OCI-LY3 (cell line): ENCODE data around the gene ZDHHC21.
A peak's percentile ranks its signal among the peaks of the same experiment; 100 is the strongest.

ENCODE experiments used
- H2AFZ ChIP-seq: fragments of 200-600, 300-600 bp; shearing (Covaris generic); 2 replicates; pipeline ENCODE4 v1.6.0; 2014; ENCODE audit warnings: antibody characterized with exemption, low read depth, low read length
- H3K27ac ChIP-seq: fragments of 200-600, 300-600 bp; sonication (generic); 2 replicates; pipeline ENCODE4 v1.5.1; 2014; ENCODE audit warnings: mild to moderate bottlenecking, low read length, moderate library complexity, mixed read lengths
- H3K27me3 ChIP-seq: fragments of 200-600, 300-600 bp; sonication (generic); 2 replicates; pipeline ENCODE4 v1.6.1; 2014; ENCODE audit warnings: low read depth, low read length, mixed read lengths
- H3K36me3 ChIP-seq: fragments of 200-600, 300-600 bp; sonication (generic); replicated peaks from 2 replicates; pipeline ENCODE3; 2014; ENCODE audit warnings: low read depth, low read length, mixed read lengths
- H3K4me1 ChIP-seq: fragments of 300-600, 200-600 bp; sonication (generic); 2 replicates; pipeline ENCODE4 v1.6.1; 2014; ENCODE audit warnings: low read length, mixed read lengths
- H3K4me2 ChIP-seq: fragments of 200-600, 300-600 bp; sonication (generic); 2 replicates; pipeline ENCODE4 v1.6.1; 2014; ENCODE audit warnings: low read length, mixed read lengths
- H3K4me3 ChIP-seq: fragments of 300-600, 200-600 bp; sonication (generic); 2 replicates; pipeline ENCODE4 v1.5.1; 2014; ENCODE audit warnings: antibody characterized with exemption, mild to moderate bottlenecking, low read length, moderate library complexity
- H3K79me2 ChIP-seq: fragments of 300-600, 200-600 bp; shearing (Covaris generic); 2 replicates; pipeline ENCODE4 v1.6.1; 2014; ENCODE audit warnings: mild to moderate bottlenecking, low read length, mixed read lengths
- H3K9ac ChIP-seq: fragments of 300-600, 200-600 bp; shearing (Covaris generic); 2 replicates; pipeline ENCODE4 v1.6.0; 2014; ENCODE audit warnings: mild to moderate bottlenecking, low read length, moderate library complexity
- H3K9me3 ChIP-seq: fragments of 200-600, 300-600 bp; shearing (Covaris generic); 2 replicates; pipeline ENCODE4 v1.6.1; 2014; ENCODE audit warnings: low read length, mixed read lengths; ENCODE audit not compliant: insufficient read depth
- H4K20me1 ChIP-seq: fragments of 200-600, 300-600 bp; sonication (generic); 2 replicates; pipeline ENCODE4 v1.6.1; 2016; ENCODE audit warnings: low read length, mixed read lengths; ENCODE audit not compliant: insufficient read depth
- EZH2phosphoT487 ChIP-seq: fragments of 200-600 bp; shearing (Covaris generic); IDR thresholded peaks from 2 replicates; pipeline ENCODE4 v1.6.1; 2018; ENCODE audit warnings: antibody characterized with exemption, mixed run types, low read depth
- TF ChIP-seq, protein P1 (sequence below): fragments of 200-600, 300-600 bp; sonication (generic); IDR thresholded peaks from 2 replicates; pipeline ENCODE4 v1.5.1; 2014; ENCODE audit warnings: antibody characterized with exemption, low read length, low read depth

Gene ZDHHC21

DNA sequence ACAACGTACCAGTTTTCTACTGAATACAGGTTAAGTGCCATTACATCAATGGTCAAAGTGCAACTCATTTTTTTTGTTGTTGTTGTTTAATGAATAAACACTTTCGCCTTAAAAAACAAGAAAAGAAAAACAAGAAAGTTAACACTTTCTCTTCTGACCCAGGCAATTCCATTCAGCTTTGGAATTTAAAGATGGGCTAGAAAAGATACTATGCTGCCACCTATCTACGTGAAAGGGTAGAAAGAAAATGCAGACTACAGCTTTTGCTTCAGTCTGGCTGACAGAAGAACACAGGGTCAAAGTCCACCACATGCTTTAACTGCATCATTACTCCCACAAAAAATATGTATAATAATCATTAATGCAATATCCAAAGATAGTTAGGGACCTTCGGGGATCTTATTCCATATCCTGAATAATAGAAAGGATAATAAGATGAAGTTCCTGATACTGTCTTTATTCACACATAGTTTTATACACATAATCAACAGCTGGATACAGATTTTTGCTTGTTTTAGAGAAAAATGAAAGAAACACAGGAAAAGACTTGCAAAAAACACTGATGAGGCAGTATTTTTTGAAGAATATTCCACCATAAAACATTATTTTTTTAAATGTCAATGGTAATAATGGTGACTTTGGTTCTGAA is 40.4 kb downstream of the ZDHHC21 start:
- Histone ChIP-seq H3K4me1 (no peaks in the 10 kb centered on the region), H3K4me3 (no peak overlapping the region), H3K79me2 (no peaks in the 10 kb centered on the region), H4K20me1 (no peaks in the 10 kb centered on the region), H3K27me3 (no peaks in the 10 kb centered on the region), H3K36me3 (peaks cover 43% of the 10 kb centered on the region), H3K9ac (no peak overlapping the region), H2AFZ (no peak overlapping the region), H3K9me3 (peaks cover 15% of the 10 kb centered on the region; the same call in 1 of the 2 replicates), H3K27ac (no peak overlapping the region), H3K4me2 (no peak overlapping the region)
- TF ChIP-seq, protein P1, sequence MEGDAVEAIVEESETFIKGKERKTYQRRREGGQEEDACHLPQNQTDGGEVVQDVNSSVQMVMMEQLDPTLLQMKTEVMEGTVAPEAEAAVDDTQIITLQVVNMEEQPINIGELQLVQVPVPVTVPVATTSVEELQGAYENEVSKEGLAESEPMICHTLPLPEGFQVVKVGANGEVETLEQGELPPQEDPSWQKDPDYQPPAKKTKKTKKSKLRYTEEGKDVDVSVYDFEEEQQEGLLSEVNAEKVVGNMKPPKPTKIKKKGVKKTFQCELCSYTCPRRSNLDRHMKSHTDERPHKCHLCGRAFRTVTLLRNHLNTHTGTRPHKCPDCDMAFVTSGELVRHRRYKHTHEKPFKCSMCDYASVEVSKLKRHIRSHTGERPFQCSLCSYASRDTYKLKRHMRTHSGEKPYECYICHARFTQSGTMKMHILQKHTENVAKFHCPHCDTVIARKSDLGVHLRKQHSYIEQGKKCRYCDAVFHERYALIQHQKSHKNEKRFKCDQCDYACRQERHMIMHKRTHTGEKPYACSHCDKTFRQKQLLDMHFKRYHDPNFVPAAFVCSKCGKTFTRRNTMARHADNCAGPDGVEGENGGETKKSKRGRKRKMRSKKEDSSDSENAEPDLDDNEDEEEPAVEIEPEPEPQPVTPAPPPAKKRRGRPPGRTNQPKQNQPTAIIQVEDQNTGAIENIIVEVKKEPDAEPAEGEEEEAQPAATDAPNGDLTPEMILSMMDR: peak; percentile 79
- no peak for TF ChIP-seq EZH2phosphoT487

DNA sequence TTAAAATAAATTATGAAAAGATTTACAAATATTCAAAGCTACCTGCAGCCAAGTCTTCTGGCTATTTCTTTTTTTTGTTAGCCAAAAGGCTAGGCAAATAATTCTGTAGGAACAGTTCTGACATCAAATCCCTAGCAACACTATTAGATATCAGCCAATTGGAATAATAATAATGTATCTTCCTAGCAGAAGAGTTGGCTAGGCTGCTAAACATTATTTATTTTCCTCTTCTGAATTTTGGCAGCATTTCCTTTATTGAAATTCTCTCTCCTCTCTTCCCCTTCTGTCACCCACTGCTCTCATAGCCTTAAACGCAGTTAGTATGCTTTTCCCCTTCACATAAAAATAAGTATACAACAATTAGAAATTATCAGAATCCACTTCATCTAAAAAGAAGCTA is 42.6 kb downstream of the ZDHHC21 start:
- no peak overlapping the region for H3K4me3 ChIP-seq
- peaks cover 23% of the 10 kb centered on the region for H3K36me3 ChIP-seq
- TF ChIP-seq, protein P1: no peak
- no peak for TF ChIP-seq EZH2phosphoT487
- H3K4me1 ChIP-seq: no peaks in the 10 kb centered on the region
- peaks cover 15% of the 10 kb centered on the region; the same call in 1 of the 2 replicates for H3K9me3 ChIP-seq
- H4K20me1 ChIP-seq: no peaks in the 10 kb centered on the region
- no peaks in the 10 kb centered on the region for H3K79me2 ChIP-seq
- H3K27ac ChIP-seq: no peak overlapping the region
- H3K4me2 ChIP-seq: no peak overlapping the region
- H2AFZ ChIP-seq: no peak overlapping the region
- H3K27me3 ChIP-seq: no peaks in the 10 kb centered on the region
- H3K9ac ChIP-seq: no peak overlapping the region

DNA sequence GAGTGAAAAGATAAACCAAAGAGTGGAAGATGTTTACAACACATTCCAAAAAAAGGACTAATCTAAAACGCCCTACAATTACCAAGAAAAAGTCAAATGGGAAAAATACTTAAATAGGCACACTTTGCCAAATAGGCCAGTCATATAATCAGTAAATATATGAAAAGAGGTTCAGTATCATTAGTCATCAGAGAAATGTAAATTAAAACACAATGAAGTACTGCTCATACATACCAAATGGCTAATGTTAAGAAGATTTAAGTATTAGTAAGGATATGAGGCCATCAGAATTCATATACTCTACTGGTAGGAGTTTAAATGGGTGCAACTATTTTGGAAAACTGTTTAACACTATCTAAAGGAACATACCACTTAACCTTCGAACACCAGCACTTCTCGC is 47.6 kb downstream of the ZDHHC21 start:
- no peak overlapping the region for H3K4me2 ChIP-seq
- no peaks in the 10 kb centered on the region for H3K27me3 ChIP-seq
- H3K36me3 ChIP-seq: peaks cover under 1% of the 10 kb centered on the region
- H3K79me2 ChIP-seq: no peaks in the 10 kb centered on the region
- H3K4me3 ChIP-seq: no peak overlapping the region
- H3K9ac ChIP-seq: no peak overlapping the region
- H3K4me1 ChIP-seq: peaks cover 10% of the 10 kb centered on the region
- TF ChIP-seq EZH2phosphoT487: no peak
- TF ChIP-seq, protein P1: no peak
- H2AFZ ChIP-seq: no peak overlapping the region
- no peak overlapping the region for H3K27ac ChIP-seq
- no peaks in the 10 kb centered on the region for H3K9me3 ChIP-seq
- H4K20me1 ChIP-seq: peaks cover 8% of the 10 kb centered on the region

DNA sequence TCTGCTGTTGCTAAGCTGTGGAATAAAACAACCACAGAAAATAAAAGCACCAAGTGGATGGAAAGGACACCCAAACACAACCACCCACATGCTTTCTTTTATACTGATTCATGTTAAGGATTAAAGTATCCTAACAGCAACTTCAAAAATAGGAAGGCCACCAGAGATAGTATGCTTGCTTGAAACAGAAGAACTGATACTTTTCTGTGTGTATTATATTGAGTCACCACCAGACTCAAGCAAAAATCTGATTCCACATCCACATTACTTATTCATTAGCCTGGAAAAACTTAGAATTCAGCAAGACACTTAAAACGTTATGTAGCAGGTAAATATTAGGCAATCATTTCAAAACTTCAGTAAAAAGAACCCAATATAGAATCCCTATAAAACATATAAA is 52.3 kb downstream of the ZDHHC21 start:
- TF ChIP-seq EZH2phosphoT487: no peak
- TF ChIP-seq, protein P1: no peak
- peaks cover 17% of the 10 kb centered on the region for H3K36me3 ChIP-seq
- no peak overlapping the region for H3K27ac ChIP-seq
- no peak overlapping the region for H3K9ac ChIP-seq
- H3K27me3 ChIP-seq: no peaks in the 10 kb centered on the region
- H4K20me1 ChIP-seq: peaks cover 30% of the 10 kb centered on the region
- H3K4me1 ChIP-seq: peaks cover 14% of the 10 kb centered on the region
- H3K4me2 ChIP-seq: peak overlapping the region; percentile 37
- H2AFZ ChIP-seq: no peak overlapping the region
- H3K79me2 ChIP-seq: no peaks in the 10 kb centered on the region
- H3K4me3 ChIP-seq: no peak overlapping the region
- no peaks in the 10 kb centered on the region for H3K9me3 ChIP-seq
